GM13977 (cell line): ENCODE results near the gene PKD1L1.
"Not testable (repeated sequence)": the region's sequence is repeated elsewhere in the genome, so short reads cannot be mapped to it uniquely, and the experiment has no call there.

Source experiments
- DNase-seq: peaks from one replicate; pipeline ENCODE4 v3.0.0; 2012; ENCODE audit warnings: low spot score
- in situ Hi-C: fragments of 300-500 bp; cut with MboI; formaldehyde crosslinking; loops from one replicate; pipeline ENCODE4 v1.12.0; 2022; ENCODE audit warnings: low sequenced_read_pairs, low pct_unique_long_range_greater_than_20kb, mixed read lengths, inconsistent platforms; ENCODE audit not compliant: unreplicated experiment
- TF ChIP-seq, protein P1 (sequence below): IDR thresholded peaks from 2 replicates; pipeline ENCODE4 v1.5.1; 2012; ENCODE audit warnings: mild to moderate bottlenecking, control low read depth; ENCODE audit not compliant: insufficient read depth; ENCODE audit errors: extremely low read depth, missing control alignments

PKD1L1 gene

DNA sequence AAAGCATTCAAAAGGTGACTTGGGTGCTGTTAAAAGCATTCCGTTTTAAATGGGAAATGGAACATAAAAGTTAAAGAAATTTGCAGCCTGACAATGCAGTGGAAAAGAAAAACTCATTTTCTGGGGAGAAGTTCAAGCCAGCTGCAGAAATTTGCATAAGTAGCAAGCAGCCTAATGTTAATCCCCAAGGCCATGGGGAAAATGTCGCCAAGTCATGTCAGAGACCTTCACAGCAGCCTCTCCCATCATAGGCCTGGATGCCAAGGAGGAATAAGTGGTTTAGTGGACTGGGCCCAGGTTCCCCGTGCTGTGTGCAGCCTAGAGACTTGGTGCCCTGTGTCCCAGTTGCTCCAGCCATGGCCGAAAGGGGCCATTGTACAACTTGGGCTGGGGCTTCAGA lies 154.2 kb downstream of the PKD1L1 start:
- no peak for DNase-seq
- TF ChIP-seq, protein P1, sequence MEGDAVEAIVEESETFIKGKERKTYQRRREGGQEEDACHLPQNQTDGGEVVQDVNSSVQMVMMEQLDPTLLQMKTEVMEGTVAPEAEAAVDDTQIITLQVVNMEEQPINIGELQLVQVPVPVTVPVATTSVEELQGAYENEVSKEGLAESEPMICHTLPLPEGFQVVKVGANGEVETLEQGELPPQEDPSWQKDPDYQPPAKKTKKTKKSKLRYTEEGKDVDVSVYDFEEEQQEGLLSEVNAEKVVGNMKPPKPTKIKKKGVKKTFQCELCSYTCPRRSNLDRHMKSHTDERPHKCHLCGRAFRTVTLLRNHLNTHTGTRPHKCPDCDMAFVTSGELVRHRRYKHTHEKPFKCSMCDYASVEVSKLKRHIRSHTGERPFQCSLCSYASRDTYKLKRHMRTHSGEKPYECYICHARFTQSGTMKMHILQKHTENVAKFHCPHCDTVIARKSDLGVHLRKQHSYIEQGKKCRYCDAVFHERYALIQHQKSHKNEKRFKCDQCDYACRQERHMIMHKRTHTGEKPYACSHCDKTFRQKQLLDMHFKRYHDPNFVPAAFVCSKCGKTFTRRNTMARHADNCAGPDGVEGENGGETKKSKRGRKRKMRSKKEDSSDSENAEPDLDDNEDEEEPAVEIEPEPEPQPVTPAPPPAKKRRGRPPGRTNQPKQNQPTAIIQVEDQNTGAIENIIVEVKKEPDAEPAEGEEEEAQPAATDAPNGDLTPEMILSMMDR: no peak
- in situ Hi-C loops: no loop called here

DNA sequence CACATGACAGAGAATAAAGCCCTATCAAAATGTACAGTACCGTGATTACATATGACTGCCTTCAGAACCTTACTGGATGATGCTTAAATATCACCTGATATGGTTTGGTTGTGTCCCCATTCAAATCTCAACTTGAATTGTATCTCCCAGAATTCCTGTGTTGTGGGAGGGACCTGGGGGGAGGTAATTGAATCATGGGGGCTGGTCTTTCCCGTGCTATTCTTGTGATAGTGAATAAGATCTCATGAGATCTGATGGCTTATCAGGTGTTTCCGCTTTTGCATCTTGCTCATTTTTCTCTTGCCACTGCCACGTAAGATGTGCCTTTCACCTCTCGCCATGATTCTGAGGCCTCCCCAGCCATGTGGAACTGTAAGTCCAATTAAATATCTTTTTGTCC lies 155.1 kb downstream of the PKD1L1 start:
- DNase-seq, in situ Hi-C loops: not testable (repeated sequence)

DNA sequence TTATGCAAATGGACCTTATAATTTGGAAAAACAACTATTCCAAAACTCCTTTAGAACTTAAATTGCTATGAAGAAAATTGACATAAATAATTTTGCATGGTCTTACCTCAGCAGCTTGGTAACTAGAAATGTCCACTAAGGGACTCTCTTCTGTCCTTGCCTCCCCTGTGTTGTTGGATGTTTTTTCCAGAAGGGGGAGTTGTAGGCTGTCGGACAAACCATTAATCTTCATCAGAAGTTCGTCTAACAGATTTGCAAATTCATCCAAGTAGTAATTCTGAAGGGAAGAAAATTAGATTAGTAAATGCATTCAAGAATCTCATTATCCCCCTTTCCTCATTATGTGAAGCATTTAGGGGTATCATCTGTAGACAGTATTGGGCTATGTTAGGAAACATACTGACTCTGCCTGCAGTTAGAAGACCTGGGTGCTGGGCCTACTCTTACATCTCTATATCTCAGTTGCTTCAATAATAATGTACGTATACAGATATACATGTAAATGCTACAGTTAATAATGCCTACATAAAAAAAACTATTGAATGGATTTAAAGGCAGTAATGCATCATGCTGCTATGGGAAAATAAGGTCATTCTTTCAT lies 155.6 kb downstream of the PKD1L1 start:
- in situ Hi-C loops: no loop called here
- TF ChIP-seq, protein P1: no peak
- DNase-seq: no peak

DNA sequence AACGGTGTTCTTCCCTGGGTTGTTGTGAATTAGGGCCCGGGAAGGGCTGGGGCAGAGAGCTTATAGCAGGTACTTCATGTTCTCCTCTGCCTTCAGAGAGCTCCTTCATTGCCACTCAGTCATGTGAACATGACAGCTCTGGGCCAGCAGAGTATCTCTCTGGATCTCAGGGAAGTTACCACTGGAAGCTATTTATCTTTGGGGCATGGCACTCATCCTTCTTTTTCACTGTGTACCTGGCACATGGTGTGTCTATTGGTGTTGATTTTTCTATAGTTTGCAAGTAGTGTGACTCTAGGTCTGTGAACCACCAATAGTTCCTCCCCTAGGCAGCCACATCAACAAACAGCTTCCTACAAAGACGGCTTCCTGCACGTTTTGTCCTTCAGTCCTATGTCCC lies 156.6 kb downstream of the PKD1L1 start:
- TF ChIP-seq, protein P1: no peak
- in situ Hi-C loops: no loop called here
- no peak for DNase-seq

DNA sequence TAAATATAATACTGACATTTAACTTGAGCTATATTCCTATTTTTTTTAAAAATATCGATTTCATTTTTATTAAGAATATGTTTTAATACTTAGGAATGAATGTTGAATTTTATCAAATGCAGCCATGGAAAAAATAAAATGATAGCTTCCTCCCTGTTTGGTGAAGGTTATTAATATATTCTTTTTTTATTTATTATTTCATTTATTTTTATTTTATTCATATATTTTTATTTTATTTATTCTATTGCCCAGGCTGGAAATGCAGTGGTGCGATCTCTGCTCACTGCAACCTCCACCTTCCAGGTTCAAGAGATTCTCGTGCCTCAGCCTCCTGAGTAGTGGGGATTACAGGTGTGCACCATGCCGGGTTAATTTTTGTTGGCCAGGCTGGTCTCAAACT lies 160.2 kb downstream of the PKD1L1 start:
- DNase-seq: no peak
- in situ Hi-C loops: no loop called here
- TF ChIP-seq, protein P1: no peak

DNA sequence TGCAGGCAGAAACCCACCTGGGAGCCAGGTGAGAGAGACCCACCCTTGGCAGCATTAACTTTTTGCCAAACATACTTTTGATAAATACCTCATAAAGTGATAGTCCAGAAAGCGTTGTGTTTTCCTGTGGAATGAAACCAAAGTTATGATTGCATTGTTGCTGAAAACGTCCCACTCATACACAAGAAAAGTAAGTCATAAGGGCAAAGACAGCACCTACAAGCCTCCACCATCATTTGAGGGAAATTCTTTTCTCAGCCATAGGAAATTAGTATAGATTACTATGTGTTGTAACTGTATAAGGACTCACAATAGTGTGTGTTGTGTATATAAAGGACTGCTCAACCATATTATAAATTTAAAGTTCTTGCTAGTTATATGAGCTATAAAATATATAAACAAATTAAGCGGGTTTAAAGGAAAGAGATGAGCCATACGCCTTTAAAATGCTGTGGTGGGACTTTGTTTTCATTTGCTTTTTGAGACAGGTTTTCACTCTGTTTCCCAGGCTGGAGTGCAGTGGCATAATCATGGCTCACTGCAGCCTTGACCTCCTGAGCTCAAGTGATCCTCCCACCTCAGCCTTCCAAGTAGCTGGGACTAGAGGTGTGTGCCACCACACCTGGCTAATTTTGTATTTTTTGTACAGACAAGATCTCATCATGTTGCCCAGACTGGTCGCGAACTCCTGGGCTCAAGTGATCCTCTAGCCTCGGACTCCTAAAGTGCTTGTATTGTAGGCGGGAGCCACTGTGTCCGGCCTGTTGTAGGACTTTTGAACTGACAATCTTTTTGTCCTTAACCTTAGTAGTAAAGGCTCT lies 160.8 kb downstream of the PKD1L1 start:
- in situ Hi-C loops: no loop called here
- DNase-seq: no peak
- TF ChIP-seq, protein P1: no peak

DNA sequence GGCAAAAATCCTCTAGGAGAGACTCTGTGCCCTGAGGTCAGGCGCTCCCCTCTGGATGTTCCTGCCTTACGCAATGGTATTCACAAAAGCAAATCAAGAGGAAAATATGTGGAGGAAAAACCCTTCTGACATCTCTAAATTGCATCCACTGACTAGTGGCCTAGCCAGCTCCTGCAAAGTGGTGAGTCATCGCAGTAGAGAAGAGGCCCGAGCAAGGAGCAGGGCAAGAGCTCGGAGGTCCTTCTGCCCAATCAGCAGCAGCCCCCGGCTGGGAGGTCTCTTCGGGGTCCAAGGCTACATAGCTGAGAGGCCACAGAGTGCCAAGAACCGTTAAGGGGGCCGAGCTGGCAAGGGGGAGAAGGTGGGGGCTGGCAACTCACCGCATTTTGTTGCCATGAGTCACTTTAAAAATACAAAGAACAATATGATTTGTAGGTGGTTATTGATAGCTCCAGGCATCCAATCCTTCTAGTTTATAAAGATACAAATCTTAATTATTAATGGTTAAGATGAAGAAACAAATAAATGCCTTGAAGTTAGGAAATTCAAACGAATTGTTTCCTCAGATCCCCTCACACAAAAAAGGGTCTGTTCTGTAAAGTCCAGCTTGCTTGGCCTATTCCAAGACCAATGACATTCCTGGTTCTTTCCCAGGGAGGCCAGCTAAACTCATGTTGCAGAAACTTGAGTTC lies 161.6 kb downstream of the PKD1L1 start:
- in situ Hi-C loops: no loop called here
- DNase-seq: no peak
- TF ChIP-seq, protein P1: no peak
